HG02884 (cell line): ENCODE results near the gene CEP85L.

Experiments
- ATAC-seq: cut with Tn5 transposase; IDR thresholded peaks from one replicate; pipeline ENCODE4 v1.9.1; 2021; ENCODE audit warnings: mild to moderate bottlenecking, moderate library complexity; ENCODE audit not compliant: unreplicated experiment

The CEP85L gene

DNA sequence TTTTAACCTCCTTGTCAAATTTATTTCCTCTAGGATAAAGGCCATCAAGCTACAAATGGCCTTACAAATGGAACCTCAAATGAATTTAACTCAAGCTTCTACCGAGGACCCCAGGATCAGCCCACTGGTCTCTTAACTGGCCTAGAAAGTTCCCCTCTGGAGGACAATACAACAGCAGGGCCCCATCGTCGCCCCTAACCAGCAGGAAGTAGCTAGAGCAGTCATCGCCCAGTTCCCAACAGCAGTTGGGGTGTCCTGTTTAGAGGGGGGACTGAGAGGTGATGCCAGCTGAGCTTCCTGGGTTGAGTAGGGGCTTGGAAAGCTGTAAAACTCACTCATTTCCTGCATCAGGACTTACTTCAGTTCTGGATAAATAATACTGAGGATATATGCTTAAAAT is 25.6 kb downstream of the CEP85L start:
- ATAC-seq, result no peak

- ATAC-seq, result no peak
Observed at GRCh38 chr6:118621799-118622470, 29.5 kb downstream of the CEP85L start.

GRCh38 chr6:118620202-118620601 is 31.2 kb downstream of the CEP85L start:
- no peak for ATAC-seq

GRCh38 chr6:118618676-118619377 is 32.6 kb downstream of the CEP85L start:
- ATAC-seq, result peak; percentile 83

- ATAC-seq, result no peak
Observed at GRCh38 chr6:118617417-118617816, 34.0 kb downstream of the CEP85L start.

DNA sequence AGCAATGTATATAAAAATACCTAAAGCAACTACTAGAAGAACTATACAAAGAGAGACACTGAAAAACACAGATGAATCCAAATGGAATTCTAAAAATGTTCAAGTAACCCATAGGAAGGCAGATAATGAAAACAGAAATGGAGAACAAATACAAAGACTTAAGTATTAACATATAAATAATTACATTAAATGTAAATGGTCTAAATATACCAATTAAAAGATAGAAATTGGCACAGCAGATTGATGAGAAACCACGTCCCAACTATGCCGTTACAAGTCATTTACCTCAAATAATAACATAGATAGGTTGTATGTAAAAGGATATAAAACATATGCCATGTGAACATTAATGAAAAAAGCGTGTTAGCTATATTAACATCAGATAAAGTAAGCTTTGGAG is 40.1 kb downstream of the CEP85L start:
- ATAC-seq, result no peak

DNA sequence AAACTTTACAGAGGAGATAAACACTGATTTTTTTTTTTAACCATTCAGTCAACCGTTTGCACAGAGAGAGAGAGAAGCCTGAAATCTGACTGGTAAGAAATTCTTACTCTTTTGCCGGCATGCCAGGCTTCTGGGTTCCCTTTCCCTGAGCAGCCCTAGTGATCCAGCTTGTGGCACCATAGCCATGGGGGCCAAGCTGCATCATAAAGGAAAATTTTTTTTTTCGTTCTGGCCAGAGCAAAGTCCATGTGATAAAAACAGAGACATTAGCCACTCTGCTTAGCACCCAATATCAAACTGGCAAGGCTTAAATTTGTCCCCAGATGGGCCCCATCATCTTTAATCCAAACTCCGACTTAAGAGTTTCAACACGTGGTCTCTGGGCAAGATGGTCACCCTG is 44.5 kb downstream of the CEP85L start:
- ATAC-seq, result no peak

- ATAC-seq, result no peak
Observed at GRCh38 chr6:118606268-118606667, 45.1 kb downstream of the CEP85L start.

DNA sequence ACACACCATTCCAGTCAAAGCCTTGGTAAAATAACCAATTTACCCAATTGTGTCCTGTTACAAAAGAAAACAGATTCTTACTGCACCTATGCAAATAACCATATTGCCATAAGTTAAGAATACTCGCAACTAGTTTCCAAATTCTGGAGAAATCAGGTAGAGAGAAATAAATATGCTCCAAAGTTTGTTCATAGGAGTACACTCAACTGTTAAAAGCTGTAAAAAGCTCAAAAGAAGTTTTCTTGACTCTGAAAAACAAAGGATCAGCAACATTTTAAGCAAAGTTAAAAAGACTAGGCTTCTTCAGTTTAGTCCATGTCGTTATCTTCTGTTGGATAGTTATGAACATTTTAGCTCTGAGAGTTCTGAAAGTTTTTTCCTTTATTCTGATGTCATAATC is 48.0 kb downstream of the CEP85L start:
- no peak for ATAC-seq

- ATAC-seq, result no peak
Observed at GRCh38 chr6:118602300-118602699, 49.1 kb downstream of the CEP85L start.

DNA sequence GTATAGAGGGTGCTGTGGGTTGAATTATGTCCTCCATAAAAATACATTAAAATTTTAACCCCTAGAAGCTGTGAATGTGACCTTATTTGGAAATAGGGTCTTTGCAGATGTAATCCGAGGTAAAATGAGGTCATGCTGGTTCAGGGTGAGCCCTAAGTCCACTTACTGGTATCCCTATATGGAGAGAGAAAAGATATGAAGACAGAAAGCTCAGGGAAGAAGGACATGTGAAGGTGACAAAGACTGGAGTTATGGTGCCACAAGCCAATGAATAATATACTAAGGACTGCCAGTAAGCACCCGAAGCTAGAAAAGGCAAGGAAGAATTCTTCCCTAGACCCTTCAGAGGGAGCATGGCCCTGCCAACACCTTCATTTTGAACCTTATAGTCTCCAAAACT is 53.1 kb downstream of the CEP85L start:
- no peak for ATAC-seq

GRCh38 chr6:118597636-118598035 is 53.8 kb downstream of the CEP85L start:
- no peak for ATAC-seq

- no peak for ATAC-seq
Observed at GRCh38 chr6:118596774-118597320, 54.5 kb downstream of the CEP85L start.

GRCh38 chr6:118594877-118595276 is 56.5 kb downstream of the CEP85L start:
- no peak for ATAC-seq

DNA sequence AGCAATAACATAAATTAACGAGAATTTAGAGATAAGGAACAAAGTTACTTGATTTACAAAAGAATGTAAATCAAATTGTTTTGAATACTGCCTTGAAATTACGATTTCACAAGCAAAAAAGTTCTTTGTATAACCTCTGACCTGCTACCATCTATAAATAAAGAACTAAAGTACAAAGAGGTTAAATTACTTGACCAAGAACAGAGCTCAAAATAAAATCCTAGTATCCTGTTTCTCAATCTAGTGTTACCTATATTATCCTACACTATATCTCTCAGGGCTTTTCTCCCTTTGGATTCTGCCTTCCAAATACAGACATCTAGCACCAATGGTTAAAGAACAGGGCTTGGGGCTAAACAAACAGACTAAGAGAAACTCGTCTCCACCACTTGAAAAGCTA is 59.5 kb downstream of the CEP85L start:
- ATAC-seq, result no peak

- no peak for ATAC-seq
Observed at GRCh38 chr6:118589649-118590365, 61.6 kb downstream of the CEP85L start.

DNA sequence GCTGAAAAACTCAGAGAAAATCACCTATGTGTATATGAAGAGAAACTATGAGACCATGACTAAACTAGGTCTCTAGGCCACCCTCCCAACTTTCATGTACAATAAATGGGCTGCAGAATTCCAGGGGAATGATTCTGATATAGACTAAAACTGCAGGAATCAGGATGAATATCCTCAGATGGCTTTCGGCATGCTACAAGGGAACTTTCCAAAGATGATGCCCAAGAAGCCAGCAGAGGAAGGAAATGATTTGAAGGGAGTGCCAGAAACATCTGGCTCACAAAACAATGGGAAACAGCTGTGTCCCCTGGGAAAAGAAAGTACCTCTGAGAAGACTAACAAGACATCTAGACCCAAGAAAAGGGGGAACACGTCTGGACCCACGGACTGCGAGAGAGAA is 62.2 kb downstream of the CEP85L start:
- ATAC-seq, result no peak

GRCh38 chr6:118588626-118589025 is 62.8 kb downstream of the CEP85L start:
- no peak for ATAC-seq

- no peak for ATAC-seq
Observed at GRCh38 chr6:118586746-118587485, 64.5 kb downstream of the CEP85L start.

- no peak for ATAC-seq
Observed at GRCh38 chr6:118584911-118585310, 66.5 kb downstream of the CEP85L start.

DNA sequence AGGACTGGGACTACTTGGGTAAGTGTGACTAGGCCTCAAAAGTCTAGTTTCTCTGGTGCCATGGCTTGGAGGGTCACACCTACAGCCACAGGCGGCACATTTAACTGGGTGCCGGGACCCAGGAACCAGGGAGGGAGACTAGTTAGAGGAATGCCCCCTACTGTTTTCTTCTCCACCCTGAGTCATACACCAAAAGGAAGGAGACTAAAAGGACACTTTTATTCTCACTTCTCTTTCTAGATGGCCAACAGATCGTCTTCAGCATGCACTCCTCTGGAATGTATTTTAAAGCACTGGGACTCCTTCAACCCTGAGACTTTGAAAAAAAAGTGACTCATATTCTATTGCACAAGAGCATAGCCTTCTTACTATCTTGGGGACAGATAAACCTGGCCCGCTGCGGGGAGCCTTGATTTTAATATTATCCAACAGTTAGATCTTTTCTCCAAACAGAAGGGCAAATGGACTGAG is 69.9 kb downstream of the CEP85L start:
- no peak for ATAC-seq
